G401 (cell line): ENCODE measurements around the gene ABAT. TPM values are rescaled to one million over a fixed set of nuclear protein-coding genes. Genes with fewer than 3 reads are reported as not detected.
"Not testable (repeated sequence)": the region's sequence is repeated elsewhere in the genome, so short reads cannot be mapped to it uniquely, and the experiment has no call there.

Source experiments
- DNase-seq: peaks from one replicate; pipeline ENCODE4 v3.0.0-alpha.2; 2015; ENCODE audit warnings: low spot score
- in situ Hi-C: cut with HindIII; loops from 2 replicates; pipeline ENCODE4 v1.10.0; 2016; ENCODE audit warnings: low sequenced_read_pairs, mixed read lengths
- total RNA-seq: library from RNA; depleted of rRNA; stranded (reverse); fragments of >200 nt; shearing (Covaris generic); gene quantifications from 2 replicates; pipeline ENCODE4 v1.2.3, GENCODE V29; 2014

The ABAT gene
- total RNA-seq, 1 experiment from 2014 or later: 8.0 TPM

GRCh38 chr16:8763899-8764298 lies 89.5 kb downstream of the ABAT start:
- in situ Hi-C loops: no loop called here
- no peak for DNase-seq

- in situ Hi-C loops: no loop called here
- no peak for DNase-seq
Measured at GRCh38 chr16:8764525-8765250, 90.3 kb downstream of the ABAT start.

- in situ Hi-C loops: no loop called here
- DNase-seq: no peak
Measured at GRCh38 chr16:8767176-8767575, 92.8 kb downstream of the ABAT start.

- in situ Hi-C loops: no loop called here
- no peak for DNase-seq
Measured at GRCh38 chr16:8768283-8768682, 93.9 kb downstream of the ABAT start.

- DNase-seq: no peak
- in situ Hi-C loops: no loop called here
Measured at GRCh38 chr16:8768692-8769091, 94.3 kb downstream of the ABAT start.

DNA sequence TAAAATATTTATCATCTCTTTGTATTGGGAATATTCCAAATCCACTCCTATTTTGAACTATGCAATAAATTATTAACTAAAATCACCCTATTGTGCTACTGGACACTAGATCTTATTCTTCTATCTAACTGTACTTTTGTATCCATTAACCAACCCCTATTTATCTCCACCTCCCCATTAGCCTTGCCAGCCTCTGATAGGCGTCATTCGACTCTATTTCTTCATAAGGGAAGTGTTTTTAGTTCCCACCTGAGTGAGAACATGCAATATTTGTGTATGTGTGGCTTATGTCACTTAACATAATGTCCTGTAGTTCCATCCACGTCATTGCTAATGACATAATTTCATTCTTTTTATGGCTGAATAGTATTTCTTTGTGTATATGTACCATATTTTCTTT lies 99.1 kb downstream of the ABAT start:
- in situ Hi-C loops: no loop called here
- no peak for DNase-seq

- no peak for DNase-seq
- in situ Hi-C loops: no loop called here
Measured at GRCh38 chr16:8774208-8774607, 99.8 kb downstream of the ABAT start.

DNA sequence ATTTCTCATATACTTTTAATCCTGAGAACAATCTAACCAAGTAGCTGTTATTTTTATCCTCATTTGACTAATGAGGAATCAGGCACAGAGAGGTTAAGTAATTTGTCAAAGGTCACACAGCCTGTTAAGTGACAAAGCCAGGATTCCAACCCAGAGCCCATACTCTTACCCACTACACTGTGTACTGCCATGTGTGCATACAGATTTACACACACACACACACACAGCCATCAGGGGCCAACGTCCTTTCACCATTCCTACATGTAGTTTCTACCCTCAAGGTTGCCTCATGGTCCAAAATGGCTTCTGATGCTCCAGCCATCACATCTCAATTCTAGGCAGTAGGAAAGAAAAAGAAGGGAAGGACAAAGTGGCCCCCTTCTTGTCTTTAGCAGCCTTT lies 100.9 kb downstream of the ABAT start:
- in situ Hi-C loops: no loop called here
- no peak for DNase-seq

DNA sequence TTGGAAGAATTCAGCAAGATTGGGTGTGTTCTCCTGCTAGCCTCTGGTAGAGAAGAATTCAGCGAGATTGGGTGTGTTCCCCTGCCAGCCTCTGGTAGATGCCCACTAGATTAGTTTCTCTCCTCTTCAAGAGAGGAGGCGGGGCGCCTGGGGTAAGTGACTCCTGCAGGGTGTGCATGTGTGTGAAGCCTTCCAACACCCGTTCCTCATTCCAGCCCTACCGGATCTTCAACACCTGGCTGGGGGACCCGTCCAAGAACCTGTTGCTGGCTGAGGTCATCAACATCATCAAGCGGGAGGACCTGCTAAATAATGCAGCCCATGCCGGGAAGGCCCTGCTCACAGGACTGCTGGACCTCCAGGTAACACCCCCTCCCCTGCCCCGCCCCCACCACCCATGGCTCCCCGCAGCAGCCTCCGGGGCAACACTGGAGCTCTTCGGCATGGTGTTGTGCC lies 101.7 kb downstream of the ABAT start:
- in situ Hi-C loops: no loop called here
- DNase-seq: no peak

DNA sequence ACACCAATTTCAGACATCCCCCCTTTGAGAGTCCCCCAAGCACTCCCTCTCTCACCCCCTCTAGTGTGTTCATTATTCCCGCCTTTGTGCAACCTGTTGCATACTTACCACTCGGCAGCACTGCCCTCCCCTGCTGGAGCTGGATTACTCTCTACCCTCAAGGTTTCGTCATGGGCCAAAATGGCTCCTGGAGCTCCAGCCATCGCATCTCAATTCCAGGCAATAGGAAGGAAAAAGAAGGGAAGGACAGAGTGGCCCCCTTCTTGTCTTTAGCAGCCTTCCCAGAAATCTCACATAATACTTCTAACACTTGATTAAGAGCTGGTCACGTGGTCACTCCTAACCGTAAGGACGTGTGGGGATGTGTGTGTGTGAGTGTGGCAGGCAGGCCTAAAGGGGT lies 102.8 kb downstream of the ABAT start:
- in situ Hi-C loops: no loop called here
- DNase-seq: no peak

GRCh38 chr16:8781797-8782196 lies 107.4 kb downstream of the ABAT start:
- no peak for DNase-seq
- in situ Hi-C loops: no loop called here

DNA sequence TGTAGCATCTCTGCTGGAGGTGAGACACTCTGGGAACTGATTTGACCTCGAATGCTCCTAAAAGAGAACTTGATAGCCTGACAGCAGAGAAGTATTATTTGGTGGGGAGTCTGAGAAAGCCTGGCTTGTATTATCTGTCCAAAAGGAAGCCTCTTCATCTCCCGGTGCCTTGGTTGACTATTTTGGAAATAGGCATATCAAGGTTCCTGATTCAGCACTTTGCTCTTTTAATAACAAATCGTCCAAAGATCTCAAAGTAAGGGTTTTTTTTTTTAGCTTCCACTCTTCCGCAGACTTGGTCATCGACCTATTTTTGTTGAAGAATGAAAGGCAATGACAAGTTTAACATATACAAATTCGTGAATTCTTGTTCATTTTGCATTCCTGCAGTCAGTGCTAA lies 108.3 kb downstream of the ABAT start:
- in situ Hi-C loops: no loop called here
- no peak for DNase-seq

DNA sequence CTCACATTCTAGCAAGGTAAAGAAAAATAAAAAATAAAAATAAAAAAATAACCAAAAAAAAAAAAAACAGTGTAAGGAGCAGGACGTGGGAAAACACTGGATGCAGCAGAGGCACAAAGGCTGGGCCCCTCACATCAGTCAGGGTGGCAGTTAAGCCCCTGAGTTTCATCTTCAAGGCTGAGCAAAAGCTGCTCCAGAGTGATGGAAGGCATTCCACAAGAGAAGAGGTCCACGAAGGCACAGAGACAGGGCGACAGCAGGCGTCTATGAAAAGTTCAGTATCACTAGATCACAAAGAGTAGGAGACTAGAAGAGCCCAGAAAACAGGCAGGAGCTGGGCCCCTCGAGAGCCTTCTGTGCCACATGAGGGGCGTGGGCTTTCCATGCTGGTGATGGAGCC lies 111.0 kb downstream of the ABAT start:
- in situ Hi-C loops: no loop called here

GRCh38 chr16:8786316-8786715 lies 111.9 kb downstream of the ABAT start:
- in situ Hi-C loops, DNase-seq: not testable (repeated sequence)

More for the DNA sequence above, 111.0 kb downstream of the ABAT start:
- no peak for DNase-seq

DNA sequence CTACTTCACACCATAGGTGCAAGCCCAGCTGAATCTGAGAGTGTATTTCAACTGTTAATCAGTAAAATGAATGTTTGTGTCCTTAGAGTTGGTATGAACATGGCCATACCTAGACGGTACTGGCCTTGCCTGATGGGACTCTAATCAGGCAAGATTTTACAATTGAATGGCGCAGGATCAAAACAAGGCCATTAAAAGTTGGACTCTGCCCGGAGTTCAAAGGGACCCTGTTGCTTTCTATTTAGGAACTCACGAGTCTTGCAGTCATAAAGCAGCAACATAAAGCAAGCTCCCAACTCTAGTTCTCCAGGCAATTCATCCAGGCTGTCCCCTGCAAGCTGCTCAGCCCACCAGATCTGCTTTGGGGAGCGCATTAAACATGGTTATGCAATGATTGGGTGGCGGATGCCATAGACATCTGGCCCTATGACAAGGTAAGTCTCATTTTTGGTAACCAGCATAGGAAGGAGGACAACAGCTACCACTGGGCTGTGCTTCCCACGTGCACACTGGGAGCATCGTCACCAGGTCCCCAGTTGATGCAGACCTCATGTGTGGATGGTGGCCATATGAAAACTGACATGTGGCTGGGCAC lies 114.3 kb downstream of the ABAT start:
- in situ Hi-C loops: no loop called here
- DNase-seq: no peak

DNA sequence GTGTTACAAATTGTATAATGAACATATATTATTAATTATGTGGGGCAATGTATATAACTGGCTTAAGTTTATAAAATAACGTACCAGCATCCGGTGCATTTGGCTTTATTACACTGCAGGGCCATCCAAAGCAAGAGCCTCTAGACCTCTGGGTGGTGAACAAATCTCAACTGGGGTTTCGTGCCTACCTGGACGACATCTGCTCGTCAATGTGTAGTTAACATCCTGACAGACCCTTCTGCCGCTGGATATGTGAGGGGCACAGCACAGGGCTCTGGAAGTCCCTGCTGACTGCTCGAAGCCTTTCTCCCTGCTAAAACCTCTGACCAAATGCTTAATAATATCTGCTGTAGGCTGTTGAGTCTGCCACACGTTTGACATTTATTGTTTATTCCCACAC lies 120.7 kb downstream of the ABAT start:
- in situ Hi-C loops: no loop called here
- DNase-seq: no peak

- DNase-seq: no peak
- in situ Hi-C loops: no loop called here
Measured at GRCh38 chr16:8795818-8796217, 121.4 kb downstream of the ABAT start.

GRCh38 chr16:8796469-8797363 lies 122.3 kb downstream of the ABAT start:
- DNase-seq: no peak
- in situ Hi-C loops: no loop called here

GRCh38 chr16:8797364-8798173 lies 123.2 kb downstream of the ABAT start, which contains the start of the genes PMM2 and TMEM186:
Gene PMM2, plus strand, starts transcription at chr16:8797839. Its CDS starts 44 bp downstream, at chr16:8797883.
Gene TMEM186, minus strand, starts transcription at chr16:8797639. Its CDS starts 25 bp downstream, at chr16:8797614.
- in situ Hi-C loops: no loop called here
- peak; percentile 97 for DNase-seq
